ENCODE measurements around the gene NALF2.

Gene NALF2

DNA sequence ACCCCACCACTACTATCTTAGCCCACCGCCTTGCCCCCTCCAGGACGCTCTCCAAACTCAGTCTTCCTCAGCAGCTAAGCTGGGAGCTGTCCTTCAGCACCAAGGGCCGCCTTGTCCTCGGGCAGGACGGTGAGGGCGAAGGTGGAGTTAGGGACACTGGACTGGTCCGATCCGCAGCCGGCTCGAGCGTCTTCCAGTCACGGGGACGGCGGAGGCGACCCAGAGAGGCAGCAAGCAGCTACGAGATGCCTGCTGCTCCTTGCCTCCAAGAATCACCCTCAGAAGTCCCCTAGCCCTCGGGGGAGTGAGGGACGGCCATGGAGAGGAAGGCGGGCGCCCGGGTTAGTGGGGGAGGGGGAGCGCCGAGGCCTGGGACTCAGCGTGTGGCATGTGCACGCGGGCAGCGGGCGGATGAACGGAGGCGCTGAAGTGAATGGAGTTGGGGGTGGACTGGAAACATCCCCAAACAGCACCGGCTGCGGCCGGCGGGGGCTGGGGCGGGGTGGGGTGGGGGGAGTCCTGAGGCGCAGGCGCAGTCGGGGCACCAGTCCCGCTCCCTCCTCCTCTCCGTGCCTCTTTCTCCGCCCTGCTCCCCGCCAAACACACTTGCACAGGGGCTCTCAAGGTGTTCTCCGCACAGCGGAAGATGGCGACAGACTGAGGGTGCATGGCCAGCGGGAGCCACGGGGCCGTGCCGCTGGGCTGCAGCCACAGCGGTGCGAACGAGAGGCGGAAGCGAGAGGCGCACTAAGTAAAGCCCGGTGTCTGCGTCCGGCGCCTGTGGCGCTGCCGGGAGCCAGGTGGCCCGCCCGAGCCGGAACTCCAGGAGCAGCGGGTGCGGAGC, at the start of gene NALF2:
Gene NALF2, plus strand, starts transcription at position 545 of the 844 bp plus-strand sequence. CDS start 957 bp downstream, outside the sequence.
- DNase-seq, result peak; percentile 75

GRCh38 chrX:69457756-69458155, 46.4 kb upstream of the NALF2 start:
- no peak for DNase-seq

GRCh38 chrX:69466546-69466945, 37.6 kb upstream of the NALF2 start:
- no peak for DNase-seq

- no peak for DNase-seq
Observed at GRCh38 chrX:69469975-69470374, 34.2 kb upstream of the NALF2 start.

DNA sequence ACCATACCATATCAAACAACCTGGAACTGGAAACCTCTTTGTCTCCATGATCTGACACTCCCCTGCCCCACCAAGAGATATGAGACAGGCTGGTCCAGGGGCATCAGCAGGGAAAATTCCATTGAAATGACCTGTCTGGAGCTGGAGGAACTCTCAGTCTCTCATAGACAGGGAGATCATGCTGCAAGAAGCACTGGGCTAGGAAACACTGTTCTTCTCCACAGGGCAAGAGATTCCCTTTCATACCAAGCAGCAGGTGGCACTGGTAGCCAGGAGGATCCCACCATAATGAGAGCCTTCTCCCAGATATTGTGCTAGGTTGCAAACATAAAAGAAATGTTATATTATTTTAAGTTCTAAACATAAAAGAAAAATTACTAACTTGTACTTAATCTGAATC, 14.5 kb upstream of the NALF2 start:
- no peak for DNase-seq

DNA sequence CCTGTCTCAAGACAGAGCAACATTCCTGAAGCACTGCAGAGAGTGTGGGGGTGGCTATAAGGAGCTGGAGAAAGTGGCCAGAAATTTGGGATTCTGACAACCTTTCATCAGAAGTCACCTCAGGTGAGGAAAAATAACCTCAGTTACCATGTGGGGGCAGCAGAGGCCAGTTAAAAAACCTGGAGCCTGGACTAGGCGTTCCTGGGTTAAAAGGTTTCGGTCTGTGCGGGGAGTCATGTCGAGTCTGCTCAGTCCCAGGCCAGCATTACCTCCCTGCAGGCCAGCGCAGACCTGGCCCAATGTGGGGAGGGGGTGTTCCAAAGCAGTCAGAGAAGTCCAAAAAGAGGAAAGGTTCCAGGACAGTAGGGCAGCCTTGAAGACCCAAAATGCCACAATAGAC, 10.9 kb upstream of the NALF2 start:
- DNase-seq, result no peak

- DNase-seq, result no peak
Observed at GRCh38 chrX:69493766-69494165, 10.4 kb upstream of the NALF2 start.

- no peak for DNase-seq
Observed at GRCh38 chrX:69496183-69496582, 7.9 kb upstream of the NALF2 start.

DNA sequence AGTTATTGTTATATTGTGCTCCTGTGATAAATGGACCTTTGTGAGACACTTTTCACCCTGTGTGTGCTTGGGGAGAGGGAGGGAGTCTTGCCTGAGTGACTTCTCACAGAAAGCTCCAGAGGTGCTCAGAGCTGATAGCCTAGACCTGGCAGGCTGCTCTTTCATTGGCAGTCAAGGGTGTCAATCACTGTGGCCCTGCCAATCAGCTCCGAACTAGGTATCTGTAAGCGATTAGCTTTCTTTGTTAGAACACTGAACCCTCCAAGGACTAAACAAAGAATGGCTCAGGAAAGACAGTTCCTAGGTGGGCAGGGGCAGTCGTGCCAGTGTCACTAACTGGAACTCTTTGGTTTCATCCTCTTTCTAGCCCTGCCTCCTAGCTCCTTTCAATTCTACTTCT, 2.7 kb upstream of the NALF2 start:
- DNase-seq, result no peak

DNA sequence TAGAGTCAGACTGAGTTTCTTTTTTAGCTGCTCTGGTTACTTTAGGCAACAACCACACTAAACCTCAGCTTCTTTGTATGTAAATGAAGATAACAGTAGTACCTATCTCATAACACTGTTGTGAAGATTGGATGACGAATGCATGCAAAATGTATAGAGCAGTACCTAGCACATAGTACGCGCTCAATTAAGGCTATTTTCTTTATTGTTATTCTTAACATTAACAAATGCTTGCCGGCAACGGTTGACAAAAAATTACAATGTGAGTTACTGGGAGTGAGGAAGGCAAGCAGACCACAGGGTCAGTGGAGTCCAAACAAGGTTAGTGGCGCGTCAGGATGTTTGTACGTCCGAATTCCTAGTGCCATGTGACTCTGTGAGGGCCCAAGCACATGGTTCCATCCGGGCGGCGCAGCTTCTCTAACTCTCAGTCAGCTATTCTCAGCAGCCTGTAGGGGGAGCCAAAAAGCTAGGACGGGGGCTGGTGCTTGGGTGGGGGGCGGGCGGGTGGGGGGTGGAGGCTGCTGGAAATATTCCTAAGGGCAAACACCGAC, 821 bp upstream of the NALF2 start:
- DNase-seq, result peak; percentile 60

DNA sequence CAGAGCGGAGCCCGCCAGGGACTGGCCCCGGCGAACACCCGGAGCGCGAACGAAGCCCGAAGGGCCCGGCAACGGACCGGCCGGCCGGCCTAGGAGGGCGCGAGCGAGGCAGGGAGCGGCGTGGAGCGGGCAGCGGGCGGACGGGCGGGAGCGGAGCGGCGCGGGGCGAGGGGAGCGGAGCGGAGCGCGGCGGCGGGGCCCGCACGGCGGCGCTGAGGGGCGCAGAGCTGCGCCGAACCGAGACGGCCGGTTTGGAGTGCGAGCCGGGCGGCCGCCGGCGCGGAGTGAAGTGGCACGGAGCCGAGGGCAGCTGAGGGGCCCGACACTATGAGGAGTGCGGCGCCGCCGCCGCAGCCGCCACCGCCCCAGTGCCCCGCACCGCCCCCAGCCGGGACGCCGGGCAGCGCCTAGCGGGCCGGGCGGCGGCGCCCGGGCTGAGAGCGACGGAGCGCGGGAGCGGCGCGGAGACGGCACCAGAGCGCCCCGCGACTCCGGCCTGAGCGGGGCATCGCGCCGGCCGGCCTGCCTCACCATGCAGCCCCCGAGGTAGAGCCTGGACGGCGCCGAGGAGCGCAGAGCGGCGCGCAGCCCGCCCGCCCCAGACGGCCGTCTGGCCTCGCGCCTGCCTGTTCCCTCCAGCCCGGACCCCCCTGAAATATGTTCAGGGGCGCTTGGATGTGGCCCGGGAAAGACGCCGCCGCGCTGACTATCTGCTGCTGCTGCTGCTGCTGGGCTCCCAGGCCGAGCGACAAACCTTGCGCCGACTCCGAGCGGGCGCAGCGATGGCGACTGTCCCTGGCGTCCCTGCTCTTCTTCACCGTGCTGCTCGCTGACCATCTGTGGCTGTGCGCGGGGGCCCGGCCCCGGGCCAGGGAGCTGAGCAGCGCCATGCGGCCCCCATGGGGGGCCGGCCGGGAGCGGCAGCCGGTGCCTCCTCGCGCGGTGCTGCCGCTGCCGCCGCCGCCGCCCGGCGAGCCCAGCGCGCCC, 793 bp downstream of the NALF2 start:
- peak; percentile 4 for DNase-seq

GRCh38 chrX:69505772-69506616, 1.9 kb downstream of the NALF2 start:
- no peak for DNase-seq

GRCh38 chrX:69506617-69507499, 2.7 kb downstream of the NALF2 start:
- no peak for DNase-seq

DNA sequence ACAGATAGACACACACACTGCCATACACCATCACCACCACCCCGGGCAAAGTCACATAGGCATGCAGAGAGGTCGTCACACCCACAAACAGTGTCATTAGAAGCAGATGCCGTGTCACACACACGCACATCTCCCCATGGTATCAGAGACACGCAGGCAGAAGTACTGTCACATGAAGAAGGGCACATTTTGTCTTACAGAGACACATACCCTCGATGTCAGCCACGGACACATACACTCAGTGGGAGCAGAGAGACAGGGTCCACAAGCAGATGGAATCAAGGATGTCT, 3.3 kb downstream of the NALF2 start:
- DNase-seq, result no peak

GRCh38 chrX:69508610-69509009, 4.5 kb downstream of the NALF2 start:
- DNase-seq, result no peak

- DNase-seq, result no peak
Observed at GRCh38 chrX:69510137-69510715, 6.1 kb downstream of the NALF2 start.

DNA sequence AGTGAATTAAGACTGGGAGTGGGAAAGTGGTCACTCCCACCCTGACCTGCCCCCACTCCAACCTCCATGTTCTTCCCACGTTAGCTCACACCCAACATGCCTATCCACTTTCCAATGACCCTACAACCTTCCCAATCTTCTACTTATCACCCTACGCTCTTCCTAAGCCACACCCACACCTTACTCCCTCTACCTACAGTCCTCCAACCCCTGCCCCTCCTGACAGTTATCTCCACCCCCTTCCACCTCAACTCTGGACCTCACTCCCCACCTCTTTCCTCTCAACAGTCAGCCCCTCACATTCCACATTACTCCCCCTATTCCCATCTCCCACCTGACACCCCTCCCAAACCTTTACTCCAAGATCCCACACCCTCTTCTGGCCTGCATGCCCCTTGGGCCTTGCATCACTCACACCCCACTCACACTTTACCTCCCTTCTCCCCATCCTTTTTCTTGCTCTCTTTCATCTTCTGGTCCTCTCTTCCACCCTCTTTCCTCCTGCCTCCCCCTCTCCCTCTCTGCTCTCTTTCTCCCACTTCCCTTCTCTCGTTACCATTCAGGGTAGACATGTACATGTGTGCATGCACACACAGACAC, 6.9 kb downstream of the NALF2 start:
- no peak for DNase-seq

DNA sequence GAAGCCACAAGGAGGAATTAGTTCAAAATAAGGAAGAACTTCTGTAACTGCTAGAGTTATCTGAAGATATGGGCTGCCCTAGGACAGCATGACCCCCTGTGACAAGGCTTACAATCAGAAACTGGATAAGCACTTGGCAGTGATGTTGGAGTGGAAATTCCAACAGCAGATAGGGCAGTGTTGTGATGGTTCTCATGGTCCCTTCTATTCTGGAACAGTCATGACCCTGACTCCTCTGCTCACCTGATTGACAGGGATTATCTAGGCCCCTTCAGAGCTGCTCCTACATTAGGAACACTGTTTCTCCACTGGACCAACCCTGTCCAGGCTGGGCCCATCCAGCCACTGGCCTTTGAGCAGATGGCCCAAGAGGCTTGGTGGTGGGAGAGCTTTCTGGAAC, 17.9 kb downstream of the NALF2 start:
- DNase-seq, result no peak

GRCh38 chrX:69523314-69523713, 19.2 kb downstream of the NALF2 start:
- DNase-seq, result no peak

DNA sequence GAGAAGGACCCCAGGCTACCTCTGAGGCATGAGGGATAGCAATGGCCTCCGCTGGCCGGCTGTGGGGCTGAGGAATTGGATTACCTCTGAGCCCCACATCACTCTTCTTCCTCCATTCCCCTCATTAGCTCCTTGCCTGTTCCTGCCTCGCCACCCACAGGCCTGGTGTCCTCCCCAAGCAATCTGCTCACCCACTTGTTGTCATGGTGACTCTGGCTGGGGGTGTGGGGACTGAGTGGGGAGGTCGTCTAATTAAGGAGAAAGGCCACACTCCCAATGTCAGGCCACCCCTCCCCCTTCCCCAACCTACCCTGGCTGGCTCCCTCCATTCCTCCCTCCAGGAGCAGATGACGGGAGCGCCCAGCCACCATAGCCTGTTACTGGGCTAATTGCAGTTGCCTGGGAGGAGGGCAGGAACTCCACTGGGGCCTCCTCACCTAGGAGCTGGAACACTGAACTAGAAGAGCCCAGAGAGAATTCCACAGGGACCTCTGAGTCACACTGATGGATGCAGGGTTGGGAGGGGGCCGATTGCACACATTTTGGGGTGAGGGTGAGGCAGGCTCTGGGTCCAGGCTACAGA, 20.7 kb downstream of the NALF2 start:
- no peak for DNase-seq

Measured in NCI-H1092 treated with DMSO at 0.1 percent for 48 hours (cell line).